Smooth muscle cell of the brain vasculature (primary cell): ENCODE measurements around the gene ARID5A.

ENCODE experiments used
- DNase-seq: peaks from one replicate; pipeline ENCODE4 v3.0.0-alpha.2; 2012; ENCODE audit warnings: low read depth, low spot score

Gene ARID5A

GRCh38 chr2:96601382-96602292 lies 65.1 kb downstream of the ARID5A start:
- DNase-seq = no peak
